MM.1S (cell line): ENCODE data around the gene SORL1.

Source experiments
- DNase-seq: peaks from one replicate; pipeline ENCODE4 v3.0.0-alpha.2; 2015
- H2AFZ ChIP-seq: fragments of 300-600 bp; sonication (generic); 2 replicates; pipeline ENCODE4 v1.6.0; 2016; ENCODE audit warnings: antibody characterized with exemption, low read length
- H3F3A ChIP-seq: fragments of 300-600 bp; sonication (generic); 2 replicates; pipeline ENCODE4 v1.6.1; 2016; ENCODE audit warnings: mild to moderate bottlenecking, antibody characterized with exemption, low read length, moderate library complexity, mixed read lengths; ENCODE audit not compliant: insufficient read depth
- H3K27ac ChIP-seq: fragments of 300-600 bp; sonication (generic); 2 replicates; pipeline ENCODE4 v1.5.1; 2016; ENCODE audit warnings: mild to moderate bottlenecking, low read length
- H3K27me3 ChIP-seq: fragments of 300-600 bp; sonication (generic); replicated peaks from 2 replicates; pipeline ENCODE4 v1.6.0; 2016; ENCODE audit warnings: low read length; ENCODE audit not compliant: insufficient read depth
- H3K36me3 ChIP-seq: fragments of 300-600 bp; sonication (generic); replicated peaks from 2 replicates; pipeline ENCODE4 v1.6.1; 2016; ENCODE audit warnings: mild to moderate bottlenecking, low read length, mixed read lengths; ENCODE audit not compliant: insufficient read depth
- H3K4me1 ChIP-seq: fragments of 300-600 bp; sonication (generic); 2 replicates; pipeline ENCODE4 v1.6.1; 2016; ENCODE audit warnings: low read length, mixed read lengths
- H3K4me2 ChIP-seq: fragments of 300-600 bp; sonication (generic); 2 replicates; pipeline ENCODE4 v1.6.0; 2016; ENCODE audit warnings: low read depth, low read length
- H3K4me3 ChIP-seq: fragments of 300-600 bp; sonication (generic); 2 replicates; pipeline ENCODE4 v1.5.1; 2016; ENCODE audit warnings: low read length, mixed read lengths
- H3K79me2 ChIP-seq: fragments of 300-600 bp; sonication (generic); 2 replicates; pipeline ENCODE4 v1.6.1; 2016; ENCODE audit warnings: mixed run types, low read length, mixed read lengths
- H3K9ac ChIP-seq: fragments of 300-600 bp; sonication (generic); 2 replicates; pipeline ENCODE4 v1.6.1; 2016; ENCODE audit warnings: low read length, mixed read lengths
- H3K9me2 ChIP-seq: fragments of 300-600 bp; sonication (generic); replicated peaks from 2 replicates; pipeline ENCODE4 v1.6.1; 2016; ENCODE audit warnings: mild to moderate bottlenecking, low read length, mixed read lengths; ENCODE audit not compliant: insufficient read depth
- H3K9me3 ChIP-seq: fragments of 300-600 bp; sonication (generic); replicated peaks from 2 replicates; pipeline ENCODE4 v1.6.1; 2016; ENCODE audit warnings: mild to moderate bottlenecking, low read length, mixed read lengths; ENCODE audit not compliant: insufficient read depth
- H4K20me1 ChIP-seq: fragments of 300-600 bp; sonication (generic); 2 replicates; pipeline ENCODE4 v1.6.1; 2016; ENCODE audit warnings: mild to moderate bottlenecking, low read length, moderate library complexity, mixed read lengths; ENCODE audit not compliant: insufficient read depth
- EZH2 ChIP-seq: fragments of 300-600 bp; sonication (generic); optimal IDR thresholded peaks from 2 replicates; pipeline ENCODE3; 2017; ENCODE audit warnings: low read depth, mild to moderate bottlenecking, antibody characterized with exemption, low read length, mixed read lengths
- EZH2phosphoT487 ChIP-seq: fragments of 300-600 bp; sonication (generic); IDR thresholded peaks from 2 replicates; pipeline ENCODE4 v1.6.1; 2018; ENCODE audit warnings: antibody characterized with exemption, low read length
- TF ChIP-seq, protein P1 (sequence below): fragments of 300-600 bp; sonication (generic); IDR thresholded peaks from 2 replicates; pipeline ENCODE4 v1.5.1; 2016; ENCODE audit warnings: antibody characterized with exemption, low read length, mixed read lengths

SORL1 gene

DNA sequence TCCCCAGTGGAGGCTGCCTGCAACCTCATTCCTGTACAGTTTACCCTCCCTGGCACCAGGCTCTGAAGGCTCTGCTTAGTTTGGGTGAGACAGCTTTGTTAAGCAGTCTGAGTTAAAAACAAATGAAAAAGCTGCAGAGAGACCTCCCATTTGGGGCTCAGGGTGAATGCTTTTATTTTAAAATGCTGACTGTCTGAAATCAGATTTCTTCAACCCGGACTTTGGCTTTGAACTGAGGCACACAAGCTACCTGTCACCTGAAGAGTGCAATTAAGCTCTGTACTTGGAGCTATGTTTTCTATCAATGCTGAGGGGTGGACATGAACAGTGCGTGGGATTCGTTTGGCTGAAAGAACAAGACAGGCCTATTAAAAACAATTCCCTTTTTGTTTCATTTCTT lies 218.2 kb downstream of the SORL1 start:
- TF ChIP-seq, protein P1, sequence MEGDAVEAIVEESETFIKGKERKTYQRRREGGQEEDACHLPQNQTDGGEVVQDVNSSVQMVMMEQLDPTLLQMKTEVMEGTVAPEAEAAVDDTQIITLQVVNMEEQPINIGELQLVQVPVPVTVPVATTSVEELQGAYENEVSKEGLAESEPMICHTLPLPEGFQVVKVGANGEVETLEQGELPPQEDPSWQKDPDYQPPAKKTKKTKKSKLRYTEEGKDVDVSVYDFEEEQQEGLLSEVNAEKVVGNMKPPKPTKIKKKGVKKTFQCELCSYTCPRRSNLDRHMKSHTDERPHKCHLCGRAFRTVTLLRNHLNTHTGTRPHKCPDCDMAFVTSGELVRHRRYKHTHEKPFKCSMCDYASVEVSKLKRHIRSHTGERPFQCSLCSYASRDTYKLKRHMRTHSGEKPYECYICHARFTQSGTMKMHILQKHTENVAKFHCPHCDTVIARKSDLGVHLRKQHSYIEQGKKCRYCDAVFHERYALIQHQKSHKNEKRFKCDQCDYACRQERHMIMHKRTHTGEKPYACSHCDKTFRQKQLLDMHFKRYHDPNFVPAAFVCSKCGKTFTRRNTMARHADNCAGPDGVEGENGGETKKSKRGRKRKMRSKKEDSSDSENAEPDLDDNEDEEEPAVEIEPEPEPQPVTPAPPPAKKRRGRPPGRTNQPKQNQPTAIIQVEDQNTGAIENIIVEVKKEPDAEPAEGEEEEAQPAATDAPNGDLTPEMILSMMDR = no peak
- TF ChIP-seq EZH2phosphoT487 = no peak
- no peak for TF ChIP-seq EZH2
- Histone ChIP-seq H3K27ac (no peak overlapping the region), H3F3A (no peaks in the 10 kb centered on the region), H3K9ac (no peak overlapping the region), H3K9me2 (no peaks in the 10 kb centered on the region), H3K4me3 (no peak overlapping the region), H3K4me1 (peaks cover 9% of the 10 kb centered on the region; the same call in 1 of the 2 replicates), H3K4me2 (no peak overlapping the region), H4K20me1 (no peaks in the 10 kb centered on the region), H2AFZ (no peak overlapping the region), H3K9me3 (no peaks in the 10 kb centered on the region), H3K79me2 (no peaks in the 10 kb centered on the region), H3K27me3 (no peaks in the 10 kb centered on the region), H3K36me3 (no peaks in the 10 kb centered on the region)
- no peak for DNase-seq

DNA sequence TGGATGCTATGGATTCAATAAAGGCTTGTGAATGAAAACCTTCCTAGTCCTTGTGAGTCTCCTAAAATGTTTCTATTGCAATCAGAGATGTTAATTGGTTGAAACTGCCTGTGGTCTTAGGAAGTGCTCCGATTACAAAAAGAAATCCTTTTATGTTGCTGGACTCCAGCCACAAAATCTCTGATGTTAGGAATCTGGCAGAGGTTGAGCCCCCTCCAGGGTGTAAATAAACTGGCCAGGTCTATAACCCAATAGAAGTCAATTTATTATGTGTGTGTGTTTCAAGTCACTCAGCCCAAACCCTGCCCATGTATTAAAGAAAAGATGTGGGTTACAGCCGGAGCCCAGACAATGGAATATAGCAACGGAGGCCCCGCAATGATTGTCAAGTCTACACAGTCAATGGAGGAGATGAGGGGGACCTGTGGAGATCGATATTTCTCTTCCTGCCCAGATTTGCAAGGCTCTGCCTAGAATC lies 218.7 kb downstream of the SORL1 start:
- TF ChIP-seq, protein P1 = no peak
- TF ChIP-seq EZH2phosphoT487 (no peak), EZH2 (no peak)
- H3K27ac ChIP-seq = no peak overlapping the region
- H3K36me3 ChIP-seq = no peaks in the 10 kb centered on the region
- H4K20me1 ChIP-seq = no peaks in the 10 kb centered on the region
- no peaks in the 10 kb centered on the region for H3K9me2 ChIP-seq
- no peaks in the 10 kb centered on the region for H3K9me3 ChIP-seq
- no peaks in the 10 kb centered on the region for H3K79me2 ChIP-seq
- no peak overlapping the region for H2AFZ ChIP-seq
- H3F3A ChIP-seq = no peaks in the 10 kb centered on the region
- no peak for DNase-seq
- peaks cover 9% of the 10 kb centered on the region; the same call in 1 of the 2 replicates for H3K4me1 ChIP-seq
- no peak overlapping the region for H3K4me3 ChIP-seq
- H3K9ac ChIP-seq = no peak overlapping the region
- H3K27me3 ChIP-seq = no peaks in the 10 kb centered on the region
- H3K4me2 ChIP-seq = no peak overlapping the region

DNA sequence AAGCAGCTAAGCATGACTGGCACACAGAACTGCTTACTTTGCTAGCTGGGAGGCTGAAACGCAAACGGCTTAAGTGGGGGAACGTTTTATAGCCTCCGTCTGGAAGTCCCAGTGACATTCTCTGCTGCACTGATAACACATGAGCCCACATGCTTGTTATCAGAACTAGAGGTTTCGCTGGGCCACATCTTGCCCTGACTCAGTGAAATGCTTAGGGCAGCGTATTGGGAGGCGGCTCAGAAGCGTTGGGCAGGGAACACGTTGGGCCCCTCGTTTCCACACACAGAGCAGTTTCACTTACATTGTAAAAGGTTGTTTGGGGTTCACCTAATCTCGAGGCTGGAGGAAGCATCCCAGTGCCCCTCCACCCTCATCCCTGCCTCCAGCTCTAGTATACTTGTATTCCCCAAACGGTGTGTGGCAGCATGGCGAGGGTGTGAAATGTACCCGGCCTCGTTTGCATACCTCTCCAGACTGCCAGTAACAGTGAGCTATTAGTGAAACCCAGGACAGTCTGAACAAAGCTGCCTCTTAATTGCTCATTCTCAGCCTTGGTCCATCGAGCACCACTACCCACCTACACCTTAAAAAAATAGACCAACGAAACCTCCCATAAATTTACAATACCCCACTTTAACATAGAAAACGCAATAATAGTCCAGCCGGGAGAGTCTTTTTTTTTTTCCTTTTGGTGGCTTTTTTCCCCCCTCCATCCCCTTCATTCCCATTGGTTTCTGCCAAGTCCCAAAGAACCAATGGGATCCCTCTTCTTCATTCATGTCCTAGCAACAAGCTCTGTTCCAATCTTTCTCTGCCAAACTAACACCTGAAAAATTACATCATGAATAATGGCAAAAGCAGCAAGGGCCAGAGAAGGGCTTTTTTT lies 219.4 kb downstream of the SORL1 start:
- no peaks in the 10 kb centered on the region for H3K79me2 ChIP-seq
- no peaks in the 10 kb centered on the region for H3K36me3 ChIP-seq
- peaks cover 9% of the 10 kb centered on the region; the same call in 1 of the 2 replicates for H3K4me1 ChIP-seq
- H3F3A ChIP-seq = no peaks in the 10 kb centered on the region
- H3K4me2 ChIP-seq = no peak overlapping the region
- no peak overlapping the region for H3K9ac ChIP-seq
- no peaks in the 10 kb centered on the region for H3K9me2 ChIP-seq
- no peaks in the 10 kb centered on the region for H3K9me3 ChIP-seq
- H3K27ac ChIP-seq = no peak overlapping the region
- no peak overlapping the region for H2AFZ ChIP-seq
- no peaks in the 10 kb centered on the region for H4K20me1 ChIP-seq
- TF ChIP-seq EZH2 = no peak
- TF ChIP-seq, protein P1 = no peak
- no peak for TF ChIP-seq EZH2phosphoT487
- H3K4me3 ChIP-seq = no peak overlapping the region
- no peaks in the 10 kb centered on the region for H3K27me3 ChIP-seq
- DNase-seq = no peak
